GM12801 (cell line): ENCODE data around the gene PGAP2.

Experiments
- CTCF ChIP-seq: IDR thresholded peaks from one replicate; pipeline ENCODE4 v1.5.1; 2011; ENCODE audit warnings: control low read depth; ENCODE audit not compliant: insufficient read length; ENCODE audit errors: extremely low read depth

PGAP2 gene

GRCh38 chr11:3845670-3846069 is 37.3 kb downstream of the PGAP2 start:
- TF ChIP-seq CTCF: no peak

GRCh38 chr11:3849297-3849874 is 41.0 kb downstream of the PGAP2 start:
- no peak for TF ChIP-seq CTCF

GRCh38 chr11:3853545-3853842 is 45.1 kb downstream of the PGAP2 start:
- no peak for TF ChIP-seq CTCF

- no peak for TF ChIP-seq CTCF
These were observed 45.7 kb downstream of the PGAP2 start for GRCh38 chr11:3853899-3854659.

GRCh38 chr11:3854660-3854976 is 46.3 kb downstream of the PGAP2 start:
- no peak for TF ChIP-seq CTCF

- TF ChIP-seq CTCF: no peak
These were observed 46.8 kb downstream of the PGAP2 start, which contains the start of gene STIM1 for GRCh38 chr11:3854977-3855807. Gene STIM1 (plus strand): TSS chr11:3855664. CDS start chr11:3856271, 607 bp downstream.

GRCh38 chr11:3855808-3856491 is 47.6 kb downstream of the PGAP2 start:
- no peak for TF ChIP-seq CTCF
